MM.1S (cell line): ENCODE data around the gene C14orf119.

Source experiments
- EZH2 ChIP-seq: fragments of 300-600 bp; sonication (generic); optimal IDR thresholded peaks from 2 replicates; pipeline ENCODE3; 2017; ENCODE audit warnings: low read depth, mild to moderate bottlenecking, antibody characterized with exemption, low read length, mixed read lengths
- EZH2phosphoT487 ChIP-seq: fragments of 300-600 bp; sonication (generic); IDR thresholded peaks from 2 replicates; pipeline ENCODE4 v1.6.1; 2018; ENCODE audit warnings: antibody characterized with exemption, low read length
- TF ChIP-seq, protein P1 (sequence below): fragments of 300-600 bp; sonication (generic); IDR thresholded peaks from 2 replicates; pipeline ENCODE4 v1.5.1; 2016; ENCODE audit warnings: antibody characterized with exemption, low read length, mixed read lengths

DNA sequence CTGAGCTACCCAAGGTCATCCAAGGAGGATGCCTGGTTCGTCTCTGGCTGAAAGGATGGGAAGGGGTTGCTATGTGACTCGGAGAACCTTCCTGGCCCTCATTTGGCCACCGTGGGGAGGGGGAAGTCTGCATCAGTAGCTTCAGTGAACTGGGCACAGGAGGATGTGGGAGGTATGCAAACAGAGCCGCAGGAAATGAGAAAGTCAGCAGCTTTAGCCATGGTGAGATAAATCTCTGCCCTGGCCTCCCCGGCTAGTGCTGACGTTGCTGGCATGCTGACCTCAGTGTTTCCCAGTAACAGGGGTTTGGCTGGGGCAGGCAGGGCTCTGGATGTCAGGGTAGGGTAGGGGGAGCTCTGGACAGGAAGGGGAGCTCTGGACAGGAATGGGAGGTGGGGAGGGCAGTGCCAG is 26.1 kb downstream of the C14orf119 start:
- no peak for TF ChIP-seq EZH2
- TF ChIP-seq, protein P1, sequence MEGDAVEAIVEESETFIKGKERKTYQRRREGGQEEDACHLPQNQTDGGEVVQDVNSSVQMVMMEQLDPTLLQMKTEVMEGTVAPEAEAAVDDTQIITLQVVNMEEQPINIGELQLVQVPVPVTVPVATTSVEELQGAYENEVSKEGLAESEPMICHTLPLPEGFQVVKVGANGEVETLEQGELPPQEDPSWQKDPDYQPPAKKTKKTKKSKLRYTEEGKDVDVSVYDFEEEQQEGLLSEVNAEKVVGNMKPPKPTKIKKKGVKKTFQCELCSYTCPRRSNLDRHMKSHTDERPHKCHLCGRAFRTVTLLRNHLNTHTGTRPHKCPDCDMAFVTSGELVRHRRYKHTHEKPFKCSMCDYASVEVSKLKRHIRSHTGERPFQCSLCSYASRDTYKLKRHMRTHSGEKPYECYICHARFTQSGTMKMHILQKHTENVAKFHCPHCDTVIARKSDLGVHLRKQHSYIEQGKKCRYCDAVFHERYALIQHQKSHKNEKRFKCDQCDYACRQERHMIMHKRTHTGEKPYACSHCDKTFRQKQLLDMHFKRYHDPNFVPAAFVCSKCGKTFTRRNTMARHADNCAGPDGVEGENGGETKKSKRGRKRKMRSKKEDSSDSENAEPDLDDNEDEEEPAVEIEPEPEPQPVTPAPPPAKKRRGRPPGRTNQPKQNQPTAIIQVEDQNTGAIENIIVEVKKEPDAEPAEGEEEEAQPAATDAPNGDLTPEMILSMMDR, result no peak
- no peak for TF ChIP-seq EZH2phosphoT487
